ENCODE measurements around the gene ADGRF1. TPM values are rescaled to one million over a fixed set of nuclear protein-coding genes. Genes with fewer than 3 reads are reported as not detected.

Gene ADGRF1
- total RNA-seq, 4 donors from 2014 or later: 0.13 to 1.0 (median 0.17) TPM; not detected in 1

DNA sequence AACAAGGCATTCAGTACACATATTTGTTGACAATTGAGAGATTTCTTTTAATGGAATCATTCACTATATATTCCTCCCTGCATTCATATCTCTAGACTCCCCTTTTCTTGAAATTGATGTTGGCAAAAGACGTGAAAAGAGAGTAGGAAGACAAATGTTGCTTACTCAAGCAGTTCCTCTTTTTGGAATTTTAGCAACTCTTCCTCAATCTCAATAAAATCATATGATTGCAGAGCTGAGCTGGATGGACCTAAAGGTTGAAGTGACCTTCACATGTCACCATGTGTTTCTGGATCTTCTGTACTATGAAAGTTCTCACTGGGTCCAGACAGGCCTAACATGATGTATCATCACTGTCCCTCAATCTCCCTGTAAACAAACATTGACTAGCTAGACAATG is 18.6 kb downstream of the ADGRF1 start:
- no peak for DNase-seq (ENCODE audit: low spot score in 2 of 2)
- 22 to 85% methylated on average over 1 of the region's 1 CpG for WGBS, 2 donors
- intact Hi-C loops (cut with DNase I; ENCODE audit: low total_unique reads): no loop called here
- TF ChIP-seq POLR2A (IDR thresholded peaks at IDR 0.05): no peak
- H3K4me3 ChIP-seq (ENCODE audit: low read depth, poor library complexity, severe bottlenecking): no peak overlapping the region

DNA sequence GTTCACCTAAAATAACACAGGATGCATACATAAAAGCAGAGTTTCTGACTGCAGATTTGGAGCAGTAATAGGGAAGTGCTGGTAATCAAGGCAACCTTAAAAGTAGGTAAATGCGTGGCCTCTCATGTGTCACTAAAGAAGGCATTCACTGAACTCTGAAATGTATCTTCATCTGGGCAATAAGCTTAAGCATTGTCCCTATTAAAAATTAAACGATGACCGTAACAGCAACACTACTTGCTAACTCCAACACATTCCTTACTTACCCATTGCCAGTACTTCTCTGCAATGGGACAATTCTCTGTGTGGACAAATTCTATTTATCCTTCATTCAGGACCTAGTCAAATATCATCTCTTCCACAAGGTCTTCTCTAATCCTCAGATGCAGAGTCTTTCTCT is 19.9 kb downstream of the ADGRF1 start:
- 95 to 96% methylated on average over 3 of the region's 3 CpGs for WGBS, 2 donors
- H3K4me3 ChIP-seq (ENCODE audit: low read depth, poor library complexity, severe bottlenecking): no peak overlapping the region
- intact Hi-C loops (cut with DNase I; ENCODE audit: low total_unique reads): no loop called here
- TF ChIP-seq POLR2A (IDR thresholded peaks at IDR 0.05): no peak
- TF ChIP-seq, protein P1, sequence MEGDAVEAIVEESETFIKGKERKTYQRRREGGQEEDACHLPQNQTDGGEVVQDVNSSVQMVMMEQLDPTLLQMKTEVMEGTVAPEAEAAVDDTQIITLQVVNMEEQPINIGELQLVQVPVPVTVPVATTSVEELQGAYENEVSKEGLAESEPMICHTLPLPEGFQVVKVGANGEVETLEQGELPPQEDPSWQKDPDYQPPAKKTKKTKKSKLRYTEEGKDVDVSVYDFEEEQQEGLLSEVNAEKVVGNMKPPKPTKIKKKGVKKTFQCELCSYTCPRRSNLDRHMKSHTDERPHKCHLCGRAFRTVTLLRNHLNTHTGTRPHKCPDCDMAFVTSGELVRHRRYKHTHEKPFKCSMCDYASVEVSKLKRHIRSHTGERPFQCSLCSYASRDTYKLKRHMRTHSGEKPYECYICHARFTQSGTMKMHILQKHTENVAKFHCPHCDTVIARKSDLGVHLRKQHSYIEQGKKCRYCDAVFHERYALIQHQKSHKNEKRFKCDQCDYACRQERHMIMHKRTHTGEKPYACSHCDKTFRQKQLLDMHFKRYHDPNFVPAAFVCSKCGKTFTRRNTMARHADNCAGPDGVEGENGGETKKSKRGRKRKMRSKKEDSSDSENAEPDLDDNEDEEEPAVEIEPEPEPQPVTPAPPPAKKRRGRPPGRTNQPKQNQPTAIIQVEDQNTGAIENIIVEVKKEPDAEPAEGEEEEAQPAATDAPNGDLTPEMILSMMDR (IDR thresholded peaks at IDR 0.05): no peak
- no peak for DNase-seq (ENCODE audit: low spot score in 2 of 2)

DNA sequence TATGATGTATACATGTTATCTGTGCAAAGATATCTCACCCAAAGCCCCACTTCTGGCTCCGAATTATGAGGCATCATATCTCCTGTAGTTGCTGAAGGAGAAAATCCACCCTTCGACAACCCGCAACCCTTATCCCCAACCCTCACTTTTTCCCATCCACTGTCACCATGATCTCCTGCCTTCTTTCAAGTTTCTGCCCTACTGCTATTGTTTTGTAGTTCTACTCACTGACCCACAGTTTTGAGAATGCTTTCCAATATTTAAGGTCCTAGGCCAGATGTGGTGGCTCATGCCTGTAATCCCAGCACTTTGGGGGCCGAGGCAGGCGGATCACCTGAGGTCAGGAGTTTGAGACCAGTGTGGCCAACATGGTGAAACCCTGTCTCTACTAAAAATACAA is 22.2 kb downstream of the ADGRF1 start:
- no peak for DNase-seq (ENCODE audit: low spot score in 2 of 2)
- intact Hi-C loops (cut with DNase I; ENCODE audit: low total_unique reads): no loop called here
- no peak overlapping the region for H3K4me3 ChIP-seq (ENCODE audit: low read depth, poor library complexity, severe bottlenecking)
- TF ChIP-seq, protein P1 (IDR thresholded peaks at IDR 0.05): no peak
- no peak for TF ChIP-seq POLR2A (IDR thresholded peaks at IDR 0.05)
- 94 to 97% methylated on average over 5 of the region's 5 CpGs for WGBS, 2 donors

DNA sequence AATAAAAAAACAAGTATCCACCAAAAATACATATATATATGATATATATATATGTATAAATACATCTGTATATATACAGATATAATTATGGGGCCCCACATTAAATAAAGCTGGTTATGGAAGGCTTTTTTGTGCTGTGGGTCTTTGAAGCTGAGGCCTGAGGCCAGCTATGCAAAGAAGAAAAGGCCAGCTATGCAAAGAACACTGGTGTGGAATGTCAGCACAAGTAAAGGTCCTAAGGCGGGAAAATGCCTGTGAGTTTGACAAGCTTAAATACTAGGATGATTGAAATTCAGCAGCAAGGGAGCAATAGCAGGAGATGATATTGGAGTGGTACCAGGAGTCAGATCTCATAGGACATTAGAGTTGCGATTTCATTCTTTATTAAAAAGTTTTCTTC is 25.2 kb downstream of the ADGRF1 start:
- DNase-seq (ENCODE audit: low spot score in 2 of 2): no peak
- TF ChIP-seq, protein P1 (IDR thresholded peaks at IDR 0.05): no peak
- no peak for TF ChIP-seq POLR2A (IDR thresholded peaks at IDR 0.05)
- WGBS, 2 donors: 91 to 92% methylated on average over 2 of the region's 2 CpGs
- no peak overlapping the region for H3K4me3 ChIP-seq (ENCODE audit: low read depth, poor library complexity, severe bottlenecking)
- intact Hi-C loops (cut with DNase I; ENCODE audit: low total_unique reads): no loop called here

DNA sequence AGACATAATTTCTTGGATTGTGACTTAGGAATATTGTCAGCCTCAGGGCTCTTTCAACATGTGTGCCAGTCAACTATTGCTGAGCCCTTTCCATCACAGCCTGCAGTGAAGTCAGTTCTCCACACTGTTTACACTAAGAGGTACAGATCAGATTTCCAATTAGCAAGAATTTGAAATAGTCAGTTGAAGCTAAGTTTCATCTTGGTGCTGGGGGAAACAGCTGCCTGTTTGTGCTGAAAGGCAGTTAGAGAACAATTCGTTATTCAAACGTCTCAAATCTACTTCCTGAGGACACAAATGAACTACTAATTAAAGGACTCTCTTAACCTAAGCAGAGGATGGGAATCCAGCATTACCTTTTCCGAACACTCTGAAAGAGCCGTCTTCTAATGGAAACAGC is 25.9 kb downstream of the ADGRF1 start:
- 64% methylated on average over 4 of the region's 4 CpGs for WGBS, 2 donors
- no peak overlapping the region for H3K4me3 ChIP-seq (ENCODE audit: low read depth, poor library complexity, severe bottlenecking)
- intact Hi-C loops (cut with DNase I; ENCODE audit: low total_unique reads): no loop called here
- no peak for DNase-seq (ENCODE audit: low spot score in 2 of 2)
- TF ChIP-seq POLR2A (IDR thresholded peaks at IDR 0.05): no peak
- TF ChIP-seq, protein P1 (IDR thresholded peaks at IDR 0.05): no peak

DNA sequence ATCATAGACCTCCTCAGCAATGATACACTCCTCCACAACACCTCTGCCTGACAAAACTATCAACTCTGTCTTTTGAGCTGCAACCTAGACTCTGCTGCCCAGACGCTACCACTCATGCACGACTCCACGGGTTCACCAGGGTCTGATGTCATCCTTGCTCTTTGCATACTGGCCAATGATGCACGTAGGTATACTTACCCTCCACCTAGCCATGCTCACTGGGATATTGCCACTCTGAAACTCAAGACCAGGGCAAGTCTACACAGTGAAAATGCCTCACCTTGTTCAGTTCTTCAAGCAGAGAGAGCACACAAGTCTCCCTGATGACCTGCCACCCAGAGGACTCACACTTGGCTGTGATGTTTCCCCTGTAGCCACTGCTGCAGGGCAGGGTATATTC is 27.7 kb downstream of the ADGRF1 start:
- intact Hi-C loops (cut with DNase I; ENCODE audit: low total_unique reads): no loop called here
- TF ChIP-seq, protein P1 (IDR thresholded peaks at IDR 0.05): no peak
- TF ChIP-seq POLR2A (IDR thresholded peaks at IDR 0.05): no peak
- DNase-seq (ENCODE audit: low spot score in 2 of 2): no peak
- 84 to 87% methylated on average over 4 of the region's 4 CpGs for WGBS, 2 donors
- no peak overlapping the region for H3K4me3 ChIP-seq (ENCODE audit: low read depth, poor library complexity, severe bottlenecking)

Measured in lower leg skin (tissue), 4 donors.